ENCODE results near the gene BCAS2.

BCAS2 gene

GRCh38 chr1:114561333-114561732, 20.1 kb downstream of the BCAS2 start:
- WGBS, result 100% methylated on average over 1 of the region's 1 CpG
- H2BK120ac ChIP-seq (ENCODE audit: low read depth, low read length), result no peak overlapping the region
- no peaks in the 10 kb centered on the region for H3K27me3 ChIP-seq (ENCODE audit: control insufficient read depth in 1 of 2, insufficient read depth in 1 of 2, low read length in 2 of 2)
- no peak overlapping the region for H3K14ac ChIP-seq (ENCODE audit: low read length in 2 of 2)
- no peaks in the 10 kb centered on the region for H3K79me1 ChIP-seq (replicated peaks; ENCODE audit: low read length, poor library complexity, severe bottlenecking)
- no peaks in the 10 kb centered on the region for H3K9me3 ChIP-seq (ENCODE audit: control insufficient read depth, low read length)
- H3K18ac ChIP-seq (ENCODE audit: low read depth in 1 of 2, low read length in 2 of 2), result no peak overlapping the region
- H4K8ac ChIP-seq (ENCODE audit: low read length), result no peak overlapping the region
- H4K91ac ChIP-seq (ENCODE audit: low read length), result no peak overlapping the region
- H2BK5ac ChIP-seq (ENCODE audit: low read depth, low read length, poor library complexity, severe bottlenecking), result no peak overlapping the region
- no peak overlapping the region for H3K4me2 ChIP-seq (ENCODE audit: low read length, poor library complexity, severe bottlenecking)
- H2AFZ ChIP-seq (ENCODE audit: low read depth, low read length), result no peak overlapping the region
- no peak overlapping the region for H3K9ac ChIP-seq (ENCODE audit: low read length)
- no peak for DNase-seq
- H3K23ac ChIP-seq (ENCODE audit: low read length in 2 of 2), result no peak overlapping the region
- H2BK12ac ChIP-seq (ENCODE audit: low read length in 2 of 2), result no peak overlapping the region
- no peak overlapping the region for H3K4ac ChIP-seq (ENCODE audit: low read depth in 1 of 2, low read length in 2 of 2)
- H3K4me1 ChIP-seq (ENCODE audit: control insufficient read depth, insufficient read depth, low read depth, low read length), result no peaks in the 10 kb centered on the region
- no peak overlapping the region for H2AK5ac ChIP-seq (ENCODE audit: low read length, severe bottlenecking)
- no peak overlapping the region for H3K4me3 ChIP-seq (ENCODE audit: insufficient read depth in 1 of 2, low read depth in 1 of 2, low read length in 2 of 2)
- no peak overlapping the region for H3K27ac ChIP-seq (ENCODE audit: low read length, poor library complexity, severe bottlenecking)
- no peak overlapping the region for H2BK15ac ChIP-seq (ENCODE audit: low read depth, poor library complexity, severe bottlenecking)
- peaks cover 10 to 21% of the 10 kb centered on the region in 2 experiments for H3K36me3 ChIP-seq (ENCODE audit: control insufficient read depth in 1 of 2, insufficient read depth in 2 of 2, low read depth in 1 of 2, low read length in 2 of 2)

- Histone ChIP-seq H3K4me2 (ENCODE audit: low read length, poor library complexity, severe bottlenecking) (no peak overlapping the region), H3K9me3 (ENCODE audit: control insufficient read depth, low read length) (no peaks in the 10 kb centered on the region), H2BK5ac (ENCODE audit: low read depth, low read length, poor library complexity, severe bottlenecking) (no peak overlapping the region), H2BK120ac (ENCODE audit: low read depth, low read length) (no peak overlapping the region), H3K9ac (ENCODE audit: low read length) (no peak overlapping the region), H2BK12ac (ENCODE audit: low read length in 2 of 2) (no peak overlapping the region), H2BK15ac (ENCODE audit: low read depth, poor library complexity, severe bottlenecking) (no peak overlapping the region), H3K4ac (ENCODE audit: low read depth in 1 of 2, low read length in 2 of 2) (no peak overlapping the region), H2AK5ac (ENCODE audit: low read length, severe bottlenecking) (no peak overlapping the region), H3K79me1 (replicated peaks; ENCODE audit: low read length, poor library complexity, severe bottlenecking) (no peaks in the 10 kb centered on the region), H4K8ac (ENCODE audit: low read length) (no peak overlapping the region), H3K4me3 (ENCODE audit: insufficient read depth in 1 of 2, low read depth in 1 of 2, low read length in 2 of 2) (no peak overlapping the region), H3K36me3 (ENCODE audit: control insufficient read depth in 1 of 2, insufficient read depth in 2 of 2, low read depth in 1 of 2, low read length in 2 of 2) (peaks cover 0 to 1% of the 10 kb centered on the region in 2 experiments), H3K18ac (ENCODE audit: low read depth in 1 of 2, low read length in 2 of 2) (no peak overlapping the region), H3K27me3 (ENCODE audit: control insufficient read depth in 1 of 2, insufficient read depth in 1 of 2, low read length in 2 of 2) (no peaks in the 10 kb centered on the region), H4K91ac (ENCODE audit: low read length) (no peak overlapping the region), H3K4me1 (ENCODE audit: control insufficient read depth, insufficient read depth, low read depth, low read length) (no peaks in the 10 kb centered on the region), H2AFZ (ENCODE audit: low read depth, low read length) (no peak overlapping the region), H3K23ac (ENCODE audit: low read length in 2 of 2) (no peak overlapping the region), H3K27ac (ENCODE audit: low read length, poor library complexity, severe bottlenecking) (no peak overlapping the region), H3K14ac (ENCODE audit: low read length in 2 of 2) (no peak overlapping the region)
- DNase-seq, result no peak
- 96% methylated on average over 2 of the region's 3 CpGs for WGBS
These were observed 22.1 kb downstream of the BCAS2 start for GRCh38 chr1:114559356-114559755.

- Histone ChIP-seq H3K79me1 (replicated peaks; ENCODE audit: low read length, poor library complexity, severe bottlenecking) (no peaks in the 10 kb centered on the region), H2BK15ac (ENCODE audit: low read depth, poor library complexity, severe bottlenecking) (no peak overlapping the region), H3K4me2 (ENCODE audit: low read length, poor library complexity, severe bottlenecking) (no peak overlapping the region), H3K4me3 (ENCODE audit: insufficient read depth in 1 of 2, low read depth in 1 of 2, low read length in 2 of 2) (no peak overlapping the region), H4K91ac (ENCODE audit: low read length) (no peak overlapping the region), H2BK12ac (ENCODE audit: low read length in 2 of 2) (no peak overlapping the region), H2AK5ac (ENCODE audit: low read length, severe bottlenecking) (no peak overlapping the region), H3K23ac (ENCODE audit: low read length in 2 of 2) (no peak overlapping the region), H3K4me1 (ENCODE audit: control insufficient read depth, insufficient read depth, low read depth, low read length) (no peaks in the 10 kb centered on the region), H3K27me3 (ENCODE audit: control insufficient read depth in 1 of 2, insufficient read depth in 1 of 2, low read length in 2 of 2) (no peaks in the 10 kb centered on the region), H2BK5ac (ENCODE audit: low read depth, low read length, poor library complexity, severe bottlenecking) (no peak overlapping the region), H3K9ac (ENCODE audit: low read length) (no peak overlapping the region), H2BK120ac (ENCODE audit: low read depth, low read length) (no peak overlapping the region), H3K18ac (ENCODE audit: low read depth in 1 of 2, low read length in 2 of 2) (no peak overlapping the region), H3K14ac (ENCODE audit: low read length in 2 of 2) (no peak overlapping the region), H3K27ac (ENCODE audit: low read length, poor library complexity, severe bottlenecking) (no peak overlapping the region), H4K8ac (ENCODE audit: low read length) (no peak overlapping the region), H2AFZ (ENCODE audit: low read depth, low read length) (no peak overlapping the region), H3K36me3 (ENCODE audit: control insufficient read depth in 1 of 2, insufficient read depth in 2 of 2, low read depth in 1 of 2, low read length in 2 of 2) (no peaks in the 10 kb centered on the region), H3K4ac (ENCODE audit: low read depth in 1 of 2, low read length in 2 of 2) (no peak overlapping the region), H3K9me3 (ENCODE audit: control insufficient read depth, low read length) (no peaks in the 10 kb centered on the region)
- peak; percentile 4 for DNase-seq
- WGBS, result no CpG with 5 or more reads among the region's 1 CpG
These were observed 22.9 kb downstream of the BCAS2 start for GRCh38 chr1:114558544-114558943.

GRCh38 chr1:114554577-114554976, 26.8 kb downstream of the BCAS2 start:
- Histone ChIP-seq H3K27ac (ENCODE audit: low read length, poor library complexity, severe bottlenecking) (no peak overlapping the region), H3K18ac (ENCODE audit: low read depth in 1 of 2, low read length in 2 of 2) (no peak overlapping the region)
- 90% methylated on average over 2 of the region's 2 CpGs for WGBS

More at GRCh38 chr1:114554577-114554976, 26.8 kb downstream of the BCAS2 start:
- no peak overlapping the region for H3K14ac ChIP-seq (ENCODE audit: low read length in 2 of 2)
- H3K9ac ChIP-seq (ENCODE audit: low read length), result no peak overlapping the region
- H2AFZ ChIP-seq (ENCODE audit: low read depth, low read length), result no peak overlapping the region
- no peak overlapping the region for H2AK5ac ChIP-seq (ENCODE audit: low read length, severe bottlenecking)
- no peak overlapping the region for H2BK15ac ChIP-seq (ENCODE audit: low read depth, poor library complexity, severe bottlenecking)
- H3K4ac ChIP-seq (ENCODE audit: low read depth in 1 of 2, low read length in 2 of 2), result no peak overlapping the region
- H2BK12ac ChIP-seq (ENCODE audit: low read length in 2 of 2), result no peak overlapping the region
- no peaks in the 10 kb centered on the region for H3K36me3 ChIP-seq (ENCODE audit: control insufficient read depth in 1 of 2, insufficient read depth in 2 of 2, low read depth in 1 of 2, low read length in 2 of 2)
- no peak overlapping the region for H4K8ac ChIP-seq (ENCODE audit: low read length)
- no peak overlapping the region for H3K23ac ChIP-seq (ENCODE audit: low read length in 2 of 2)
- H4K91ac ChIP-seq (ENCODE audit: low read length), result no peak overlapping the region
- H3K4me1 ChIP-seq (ENCODE audit: control insufficient read depth, insufficient read depth, low read depth, low read length), result no peaks in the 10 kb centered on the region
- no peaks in the 10 kb centered on the region for H3K9me3 ChIP-seq (ENCODE audit: control insufficient read depth, low read length)
- H3K79me1 ChIP-seq (replicated peaks; ENCODE audit: low read length, poor library complexity, severe bottlenecking), result no peaks in the 10 kb centered on the region
- H3K4me3 ChIP-seq (ENCODE audit: insufficient read depth in 1 of 2, low read depth in 1 of 2, low read length in 2 of 2), result no peak overlapping the region
- no peak for DNase-seq
- no peak overlapping the region for H3K4me2 ChIP-seq (ENCODE audit: low read length, poor library complexity, severe bottlenecking)
- H3K27me3 ChIP-seq (ENCODE audit: control insufficient read depth in 1 of 2, insufficient read depth in 1 of 2, low read length in 2 of 2), result no peaks in the 10 kb centered on the region
- H2BK5ac ChIP-seq (ENCODE audit: low read depth, low read length, poor library complexity, severe bottlenecking), result no peak overlapping the region
- H2BK120ac ChIP-seq (ENCODE audit: low read depth, low read length), result no peak overlapping the region

Measured in mesenchymal stem cell (in vitro differentiated cells and primary cell).